ENCODE measurements around the gene NEAT1. TPM values are rescaled to one million over a fixed set of nuclear protein-coding genes. Genes with fewer than 3 reads are reported as not detected.

The NEAT1 gene
- total RNA-seq, 2 donors from 2014 or later: 376 to 539 TPM

DNA sequence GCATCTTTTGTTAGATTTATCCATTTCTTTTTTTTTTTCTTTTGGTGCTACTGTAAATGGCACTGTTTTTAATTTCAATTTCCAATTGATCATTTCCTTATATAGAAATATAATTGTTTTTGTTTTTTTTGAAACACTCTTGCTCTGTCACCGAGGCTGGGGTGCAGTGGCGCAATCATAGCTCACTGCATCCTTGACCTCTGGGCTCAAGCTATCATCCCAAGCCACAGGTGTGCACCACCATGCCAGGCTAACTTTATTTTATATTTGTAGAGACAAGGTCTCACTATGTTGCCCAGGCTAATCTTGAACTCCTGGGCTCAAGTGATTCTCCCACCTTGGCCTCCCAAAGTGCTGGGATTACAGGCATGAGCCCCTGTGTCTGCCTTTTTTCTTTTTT lies 19.8 kb upstream of the NEAT1 start:
- Histone ChIP-seq H3K4me1 (no peaks in the 10 kb centered on the region), H3K36me3 (replicated peaks in 1 of 2; ENCODE audit: insufficient read depth in 1 of 2, low read depth in 2 of 2) (peaks cover 0 to 20% of the 10 kb centered on the region in 2 donors), H3K27me3 (no peaks in the 10 kb centered on the region), H3K27ac (no peak overlapping the region), H3K9me3 (no peaks in the 10 kb centered on the region), H3K4me3 (no peak overlapping the region)
- intact Hi-C loops (cut with DNase I): no loop called here
- TF ChIP-seq, protein P1, sequence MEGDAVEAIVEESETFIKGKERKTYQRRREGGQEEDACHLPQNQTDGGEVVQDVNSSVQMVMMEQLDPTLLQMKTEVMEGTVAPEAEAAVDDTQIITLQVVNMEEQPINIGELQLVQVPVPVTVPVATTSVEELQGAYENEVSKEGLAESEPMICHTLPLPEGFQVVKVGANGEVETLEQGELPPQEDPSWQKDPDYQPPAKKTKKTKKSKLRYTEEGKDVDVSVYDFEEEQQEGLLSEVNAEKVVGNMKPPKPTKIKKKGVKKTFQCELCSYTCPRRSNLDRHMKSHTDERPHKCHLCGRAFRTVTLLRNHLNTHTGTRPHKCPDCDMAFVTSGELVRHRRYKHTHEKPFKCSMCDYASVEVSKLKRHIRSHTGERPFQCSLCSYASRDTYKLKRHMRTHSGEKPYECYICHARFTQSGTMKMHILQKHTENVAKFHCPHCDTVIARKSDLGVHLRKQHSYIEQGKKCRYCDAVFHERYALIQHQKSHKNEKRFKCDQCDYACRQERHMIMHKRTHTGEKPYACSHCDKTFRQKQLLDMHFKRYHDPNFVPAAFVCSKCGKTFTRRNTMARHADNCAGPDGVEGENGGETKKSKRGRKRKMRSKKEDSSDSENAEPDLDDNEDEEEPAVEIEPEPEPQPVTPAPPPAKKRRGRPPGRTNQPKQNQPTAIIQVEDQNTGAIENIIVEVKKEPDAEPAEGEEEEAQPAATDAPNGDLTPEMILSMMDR (IDR thresholded peaks at IDR 0.05): no peak
- TF ChIP-seq POLR2A (IDR thresholded peaks at IDR 0.05): no peak
- DNase-seq: no peak
- no peak for ATAC-seq
- WGBS, 2 donors: 62 to 64% methylated on average over 2 of the region's 2 CpGs

DNA sequence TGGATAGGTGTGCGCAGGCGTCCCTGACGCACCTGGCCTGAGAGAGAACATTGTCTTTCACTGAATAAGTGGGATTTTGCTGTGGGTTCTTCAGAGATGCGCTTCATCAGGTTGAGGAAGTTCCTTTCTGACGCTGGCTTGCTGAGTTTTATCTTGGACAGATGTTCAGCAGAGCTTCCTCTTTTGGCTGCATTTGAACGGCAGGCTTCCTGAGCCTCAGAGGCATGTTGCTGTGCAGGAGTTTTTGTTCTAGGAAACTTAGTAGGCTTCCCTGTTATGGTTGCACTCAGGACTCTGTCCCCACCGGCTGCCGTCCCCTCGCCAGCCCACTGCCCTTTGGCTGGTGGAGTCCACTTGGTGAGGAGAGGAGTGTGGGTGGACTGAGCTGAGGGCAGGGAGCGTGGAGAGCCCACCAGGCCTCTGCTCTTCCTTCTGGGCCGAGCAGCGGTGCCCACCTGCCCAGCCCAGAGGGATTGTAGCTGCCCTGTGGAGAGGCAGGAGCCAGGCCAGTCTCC lies 18.9 kb upstream of the NEAT1 start:
- peak in 1 of 3 donors; percentile 7 for TF ChIP-seq POLR2A (IDR thresholded peaks at IDR 0.05)
- TF ChIP-seq, protein P1 (IDR thresholded peaks at IDR 0.05): no peak
- Histone ChIP-seq H3K36me3 (replicated peaks in 1 of 2; ENCODE audit: insufficient read depth in 1 of 2, low read depth in 2 of 2) (peaks cover 6 to 23% of the 10 kb centered on the region in 2 donors), H3K4me3 (no peak overlapping the region), H3K27ac (peak overlapping the region in 2 of 4 donors; percentile 8 to 38), H3K9me3 (no peaks in the 10 kb centered on the region), H3K4me1 (no peaks in the 10 kb centered on the region), H3K27me3 (no peaks in the 10 kb centered on the region)
- WGBS, 2 donors: 69 to 70% methylated on average over 8 to 12 of the region's 12 CpGs
- peak; percentile 16 for ATAC-seq
- DNase-seq: peak in 1 of 4 donors; percentile 52
- intact Hi-C loops (cut with DNase I): no loop called here

DNA sequence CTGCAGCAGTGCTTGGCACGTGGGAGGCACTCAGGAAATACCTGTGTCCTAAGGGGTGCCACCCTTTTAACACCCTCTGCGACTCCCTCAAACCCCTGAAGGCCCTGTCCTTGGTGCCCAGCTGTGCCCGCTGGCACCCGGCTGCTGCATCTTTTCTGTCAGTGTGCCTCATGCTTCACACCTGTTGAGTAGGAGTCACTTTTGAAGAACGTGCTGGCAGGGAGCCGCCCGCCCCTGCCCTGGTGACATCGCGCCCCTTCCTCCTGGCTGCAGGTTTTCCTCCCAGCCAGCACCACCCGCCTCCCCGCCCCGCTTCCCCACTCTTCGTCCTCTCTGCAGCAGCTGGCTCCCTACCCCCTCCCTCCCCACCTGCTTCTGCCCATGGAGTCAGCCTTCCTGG lies 18.4 kb upstream of the NEAT1 start:
- Histone ChIP-seq H3K27ac (peak overlapping the region in 2 of 4 donors; percentile 14 to 38), H3K27me3 (no peaks in the 10 kb centered on the region), H3K9me3 (no peaks in the 10 kb centered on the region), H3K4me3 (no peak overlapping the region), H3K36me3 (replicated peaks in 1 of 2; ENCODE audit: insufficient read depth in 1 of 2, low read depth in 2 of 2) (peaks cover 6 to 23% of the 10 kb centered on the region in 2 donors), H3K4me1 (no peaks in the 10 kb centered on the region)
- 79 to 92% methylated on average over 13 of the region's 13 CpGs for WGBS, 2 donors
- no peak for DNase-seq
- intact Hi-C loops (cut with DNase I): no loop called here
- ATAC-seq: no peak
- TF ChIP-seq, protein P1 (IDR thresholded peaks at IDR 0.05): no peak
- no peak for TF ChIP-seq POLR2A (IDR thresholded peaks at IDR 0.05)

DNA sequence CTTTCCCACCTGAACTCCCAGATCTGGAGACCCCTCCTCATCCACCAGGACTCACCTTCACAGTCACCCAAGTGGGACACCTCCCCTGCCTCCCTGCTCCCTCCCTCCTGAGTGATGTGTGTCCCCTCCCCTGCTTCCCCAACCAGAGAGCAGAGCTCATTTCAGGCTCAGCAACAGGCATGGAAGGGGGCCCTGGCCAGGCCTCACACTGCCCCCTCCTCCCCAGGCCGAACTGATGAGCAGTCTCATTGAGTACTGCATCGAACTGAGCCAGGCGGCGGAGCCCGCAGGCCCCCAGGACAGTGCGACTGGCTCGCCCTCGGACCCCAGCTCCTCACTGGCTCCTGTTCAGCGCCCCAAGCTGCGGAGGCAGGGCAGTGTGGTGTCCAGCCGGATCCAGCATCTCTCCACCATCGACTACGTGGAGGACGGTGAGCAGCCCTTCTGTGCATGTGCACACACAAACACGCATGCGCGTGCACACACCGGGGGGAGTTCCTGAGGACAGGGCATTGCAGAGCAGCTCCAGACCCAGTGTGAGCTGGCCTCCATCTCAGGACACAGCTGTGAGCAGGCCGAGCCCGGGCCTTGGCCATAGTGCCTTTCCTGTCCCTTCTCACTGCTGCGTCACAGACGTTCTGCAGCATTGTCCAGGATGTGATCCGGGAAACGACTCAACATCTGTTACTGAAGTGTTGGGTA lies 17.8 kb upstream of the NEAT1 start:
- TF ChIP-seq, protein P1 (IDR thresholded peaks at IDR 0.05): no peak
- TF ChIP-seq POLR2A (IDR thresholded peaks at IDR 0.05): no peak
- WGBS, 2 donors: 84 to 87% methylated on average over 11 to 19 of the region's 24 CpGs
- H3K4me3 ChIP-seq: no peak overlapping the region
- no peaks in the 10 kb centered on the region for H3K4me1 ChIP-seq
- no peaks in the 10 kb centered on the region for H3K27me3 ChIP-seq
- H3K9me3 ChIP-seq: no peaks in the 10 kb centered on the region
- H3K36me3 ChIP-seq (replicated peaks in 1 of 2; ENCODE audit: insufficient read depth in 1 of 2, low read depth in 2 of 2): peaks cover 6 to 21% of the 10 kb centered on the region in 2 donors
- DNase-seq (no peak), ATAC-seq (peak; percentile 33)
- peak overlapping the region in 1 of 4 donors; percentile 14 for H3K27ac ChIP-seq
- intact Hi-C loops (cut with DNase I): no loop called here

Data from body of pancreas (tissue), 4 donors.